Tibial artery (tissue), 4 donors: ENCODE results near the gene HIPK2.

Experiments used
- DNase-seq, 2 donors: peaks; one replicate each; pipeline ENCODE4 v3.0.0-alpha.2; 2019
- H3K27ac ChIP-seq, 2 donors: fragments of 200-600 bp; sonication (generic) in 1 of 2; 1 replicate in 1 of 2; 2 replicates in 1 of 2; pipeline ENCODE4 v1.5.1; 2018 to 2019; ENCODE audit warnings: mild to moderate bottlenecking in 1 of 2
- H3K27me3 ChIP-seq, 2 donors: fragments of 200-600 bp; sonication (generic) in 1 of 2; one replicate each; pipeline versions ENCODE4 v1.5.1 to v1.6.0; 2016 to 2019
- H3K36me3 ChIP-seq, 3 donors: fragments of 200-600 bp; sonication (generic) in 2 of 3; one replicate each; pipeline ENCODE4 v1.5.1; 2016 to 2019; ENCODE audit warnings: mild to moderate bottlenecking in 2 of 3
- H3K4me1 ChIP-seq, 4 donors: fragments of 200-600 bp; sonication (generic) in 2 of 4; 1 replicate in 3 of 4; 2 replicates in 1 of 4; pipeline ENCODE4 v1.5.1; 2016 to 2019
- H3K4me3 ChIP-seq, 2 donors: fragments of 200-600 bp; sonication (generic) in 1 of 2; 1 replicate in 1 of 2; 2 replicates in 1 of 2; pipeline ENCODE4 v1.5.1; 2018 to 2019; ENCODE audit warnings: mild to moderate bottlenecking in 2 of 2
- H3K9me3 ChIP-seq, 3 donors: fragments of 200-600 bp; sonication (generic) in 1 of 3; one replicate each; pipeline ENCODE4 v1.5.1; 2016 to 2019
- intact Hi-C: fragments of 100-400 bp; cut with DNase I; formaldehyde crosslinking; loops from one replicate; pipeline ENCODE4 v1.15.0; 2023; ENCODE audit warnings: low total_unique reads
- TF ChIP-seq, protein P1 (sequence below), 2 experiments: fragments of 200-600 bp in 1 of 2; fragments of 450-650 bp in 1 of 2; IDR thresholded peaks; one replicate each; pipeline ENCODE4 v1.5.1; 2017 to 2019; ENCODE audit warnings: antibody characterized with exemption in 2 of 2, mild to moderate bottlenecking in 1 of 2, moderate library complexity in 1 of 2

HIPK2 gene

GRCh38 chr7:139536152-139536551 is 241.6 kb downstream of the HIPK2 start:
- intact Hi-C loops, result no loop called here
- Histone ChIP-seq H3K4me1 (peaks cover 0 to 5% (median 0%) of the 10 kb centered on the region in 4 donors), H3K36me3 (no peaks in the 10 kb centered on the region), H3K4me3 (no peak overlapping the region), H3K27ac (no peak overlapping the region), H3K27me3 (no peaks in the 10 kb centered on the region), H3K9me3 (no peaks in the 10 kb centered on the region)
- DNase-seq, result no peak
- TF ChIP-seq, protein P1, sequence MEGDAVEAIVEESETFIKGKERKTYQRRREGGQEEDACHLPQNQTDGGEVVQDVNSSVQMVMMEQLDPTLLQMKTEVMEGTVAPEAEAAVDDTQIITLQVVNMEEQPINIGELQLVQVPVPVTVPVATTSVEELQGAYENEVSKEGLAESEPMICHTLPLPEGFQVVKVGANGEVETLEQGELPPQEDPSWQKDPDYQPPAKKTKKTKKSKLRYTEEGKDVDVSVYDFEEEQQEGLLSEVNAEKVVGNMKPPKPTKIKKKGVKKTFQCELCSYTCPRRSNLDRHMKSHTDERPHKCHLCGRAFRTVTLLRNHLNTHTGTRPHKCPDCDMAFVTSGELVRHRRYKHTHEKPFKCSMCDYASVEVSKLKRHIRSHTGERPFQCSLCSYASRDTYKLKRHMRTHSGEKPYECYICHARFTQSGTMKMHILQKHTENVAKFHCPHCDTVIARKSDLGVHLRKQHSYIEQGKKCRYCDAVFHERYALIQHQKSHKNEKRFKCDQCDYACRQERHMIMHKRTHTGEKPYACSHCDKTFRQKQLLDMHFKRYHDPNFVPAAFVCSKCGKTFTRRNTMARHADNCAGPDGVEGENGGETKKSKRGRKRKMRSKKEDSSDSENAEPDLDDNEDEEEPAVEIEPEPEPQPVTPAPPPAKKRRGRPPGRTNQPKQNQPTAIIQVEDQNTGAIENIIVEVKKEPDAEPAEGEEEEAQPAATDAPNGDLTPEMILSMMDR (IDR thresholded peaks at IDR 0.05), result no peak

GRCh38 chr7:139534966-139535651 is 242.7 kb downstream of the HIPK2 start:
- Histone ChIP-seq H3K4me1 (peaks cover 0 to 5% (median 0%) of the 10 kb centered on the region in 4 donors), H3K27me3 (no peaks in the 10 kb centered on the region), H3K4me3 (no peak overlapping the region), H3K9me3 (no peaks in the 10 kb centered on the region), H3K27ac (no peak overlapping the region), H3K36me3 (no peaks in the 10 kb centered on the region)
- intact Hi-C loops, result no loop called here
- DNase-seq, result no peak
- TF ChIP-seq, protein P1 (IDR thresholded peaks at IDR 0.05), result no peak

GRCh38 chr7:139534096-139534495 is 243.7 kb downstream of the HIPK2 start:
- no peak overlapping the region for H3K4me3 ChIP-seq
- no peak overlapping the region for H3K27ac ChIP-seq
- TF ChIP-seq, protein P1 (IDR thresholded peaks at IDR 0.05), result no peak
- intact Hi-C loops, result no loop called here
- H3K36me3 ChIP-seq, result no peaks in the 10 kb centered on the region
- DNase-seq, result no peak
- no peaks in the 10 kb centered on the region for H3K9me3 ChIP-seq
- no peaks in the 10 kb centered on the region for H3K4me1 ChIP-seq
- peaks cover 0 to 2% of the 10 kb centered on the region in 2 donors for H3K27me3 ChIP-seq

GRCh38 chr7:139532636-139533155 is 245.1 kb downstream of the HIPK2 start:
- no peaks in the 10 kb centered on the region for H3K36me3 ChIP-seq
- DNase-seq, result no peak
- peaks cover 0 to 2% of the 10 kb centered on the region in 2 donors for H3K27me3 ChIP-seq
- H3K27ac ChIP-seq, result no peak overlapping the region
- H3K9me3 ChIP-seq, result no peaks in the 10 kb centered on the region
- TF ChIP-seq, protein P1 (IDR thresholded peaks at IDR 0.05), result no peak
- no peak overlapping the region for H3K4me3 ChIP-seq
- intact Hi-C loops, result no loop called here
- no peaks in the 10 kb centered on the region for H3K4me1 ChIP-seq

GRCh38 chr7:139531094-139531493 is 246.7 kb downstream of the HIPK2 start:
- no peaks in the 10 kb centered on the region for H3K9me3 ChIP-seq
- TF ChIP-seq, protein P1 (IDR thresholded peaks at IDR 0.05), result no peak
- no peak overlapping the region for H3K27ac ChIP-seq
- no peak overlapping the region for H3K4me3 ChIP-seq
- DNase-seq, result no peak
- H3K36me3 ChIP-seq, result no peaks in the 10 kb centered on the region
- peaks cover 0 to 4% of the 10 kb centered on the region in 2 donors for H3K27me3 ChIP-seq
- intact Hi-C loops, result no loop called here
- H3K4me1 ChIP-seq, result no peaks in the 10 kb centered on the region
